Kasumi-1 (cell line): ENCODE results near the gene HECTD4.
A peak's percentile ranks its signal among the peaks of the same experiment; 100 is the strongest.

Source experiments
- DNase-seq, 2 experiments: peaks; one replicate each; lab custom pipeline; 2025; lab: John Stamatoyannopoulos, UW

HECTD4 gene

GRCh38 chr12:112206944-112207343, 175.3 kb downstream of the HECTD4 start:
- no peak for DNase-seq

GRCh38 chr12:112199136-112199535, 183.1 kb downstream of the HECTD4 start:
- DNase-seq, result no peak

DNA sequence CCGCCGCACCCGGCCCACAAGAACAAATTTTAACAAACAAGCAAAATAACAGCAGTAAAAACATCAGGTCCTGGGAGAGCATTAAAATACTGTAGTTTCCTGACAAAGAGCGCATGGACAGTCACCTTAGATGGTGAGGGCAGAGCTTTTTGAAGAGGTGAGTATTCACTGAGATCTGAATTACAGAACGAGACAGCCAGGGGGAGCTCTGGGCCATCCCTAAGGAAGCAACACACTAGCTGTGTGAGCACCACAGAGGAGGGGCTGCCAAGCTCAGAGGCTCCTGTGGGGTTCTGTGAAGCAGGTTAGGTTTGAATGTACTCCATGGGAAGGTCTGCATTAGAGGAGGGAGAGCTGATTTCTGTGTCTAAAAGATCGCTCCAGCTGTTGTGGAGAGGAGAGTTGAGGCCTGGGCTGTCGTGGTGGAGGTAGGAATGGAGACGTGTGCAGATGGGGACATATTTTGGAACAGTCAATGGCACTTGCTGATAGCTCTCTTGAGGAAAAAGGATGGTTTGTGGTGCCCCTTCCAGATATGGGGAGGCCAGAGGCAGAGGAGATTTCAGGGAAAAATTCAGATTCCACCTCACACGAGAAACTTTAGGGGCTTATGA, 184.0 kb downstream of the HECTD4 start:
- DNase-seq, result peak; percentile 59 to 82

DNA sequence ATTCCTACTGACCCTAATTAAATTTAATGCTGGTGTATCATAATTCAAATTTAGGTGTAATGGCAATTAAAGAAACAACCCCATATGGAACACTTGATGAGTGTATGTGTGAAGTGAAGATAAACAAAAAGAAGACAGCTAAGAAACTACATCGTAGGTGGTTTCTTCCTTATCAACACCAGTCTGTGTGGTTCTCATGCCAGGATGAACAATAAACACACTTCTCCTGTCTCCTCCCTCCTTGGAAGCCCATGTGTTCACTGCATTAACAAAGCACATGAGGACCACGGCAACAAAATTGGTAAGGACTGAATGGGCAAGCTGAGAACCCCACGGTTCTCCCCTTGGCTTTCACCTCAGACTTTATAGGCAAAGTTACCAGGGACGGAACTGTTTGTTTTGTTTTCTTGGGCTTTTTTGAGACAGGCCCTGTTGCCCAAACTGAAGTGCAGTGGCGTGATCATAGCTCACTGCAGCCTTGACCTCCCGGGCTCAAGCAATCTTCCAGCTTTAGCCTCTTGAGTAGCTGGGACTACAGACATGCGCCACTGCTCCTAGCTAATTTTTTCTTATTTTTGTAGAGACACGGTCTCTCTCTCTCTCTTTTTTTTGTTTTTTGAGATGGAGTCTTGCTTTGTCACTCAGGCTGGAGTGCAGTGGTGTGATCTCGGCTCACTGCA, 185.9 kb downstream of the HECTD4 start:
- no peak for DNase-seq

- no peak for DNase-seq
Measured at GRCh38 chr12:112194601-112195247, 187.5 kb downstream of the HECTD4 start.

GRCh38 chr12:112192475-112192874, 189.8 kb downstream of the HECTD4 start:
- no peak for DNase-seq

GRCh38 chr12:112191840-112192321, 190.3 kb downstream of the HECTD4 start:
- no peak for DNase-seq

DNA sequence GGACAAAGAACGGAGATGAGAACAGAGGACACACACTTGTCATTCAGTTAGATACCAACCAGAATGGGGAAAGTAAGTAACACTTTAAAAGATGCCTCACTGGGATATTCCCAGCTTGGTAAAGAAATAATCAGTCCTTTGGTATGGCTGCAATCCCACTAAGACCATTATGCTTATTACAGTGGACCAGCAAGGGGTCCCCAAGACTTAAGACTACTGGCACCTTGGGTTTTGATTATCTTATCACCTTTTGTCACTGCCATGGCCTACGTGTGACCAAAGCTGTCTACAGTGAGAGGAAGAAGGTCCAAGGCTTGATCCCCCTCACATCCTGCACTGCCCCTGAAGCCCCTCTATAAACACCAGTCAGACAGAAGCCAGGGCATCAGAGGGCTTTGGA, 191.0 kb downstream of the HECTD4 start:
- DNase-seq, result no peak

GRCh38 chr12:112190231-112191025, 191.8 kb downstream of the HECTD4 start:
- DNase-seq, result no peak

- no peak for DNase-seq
Measured at GRCh38 chr12:112188130-112188830, 194.0 kb downstream of the HECTD4 start.

DNA sequence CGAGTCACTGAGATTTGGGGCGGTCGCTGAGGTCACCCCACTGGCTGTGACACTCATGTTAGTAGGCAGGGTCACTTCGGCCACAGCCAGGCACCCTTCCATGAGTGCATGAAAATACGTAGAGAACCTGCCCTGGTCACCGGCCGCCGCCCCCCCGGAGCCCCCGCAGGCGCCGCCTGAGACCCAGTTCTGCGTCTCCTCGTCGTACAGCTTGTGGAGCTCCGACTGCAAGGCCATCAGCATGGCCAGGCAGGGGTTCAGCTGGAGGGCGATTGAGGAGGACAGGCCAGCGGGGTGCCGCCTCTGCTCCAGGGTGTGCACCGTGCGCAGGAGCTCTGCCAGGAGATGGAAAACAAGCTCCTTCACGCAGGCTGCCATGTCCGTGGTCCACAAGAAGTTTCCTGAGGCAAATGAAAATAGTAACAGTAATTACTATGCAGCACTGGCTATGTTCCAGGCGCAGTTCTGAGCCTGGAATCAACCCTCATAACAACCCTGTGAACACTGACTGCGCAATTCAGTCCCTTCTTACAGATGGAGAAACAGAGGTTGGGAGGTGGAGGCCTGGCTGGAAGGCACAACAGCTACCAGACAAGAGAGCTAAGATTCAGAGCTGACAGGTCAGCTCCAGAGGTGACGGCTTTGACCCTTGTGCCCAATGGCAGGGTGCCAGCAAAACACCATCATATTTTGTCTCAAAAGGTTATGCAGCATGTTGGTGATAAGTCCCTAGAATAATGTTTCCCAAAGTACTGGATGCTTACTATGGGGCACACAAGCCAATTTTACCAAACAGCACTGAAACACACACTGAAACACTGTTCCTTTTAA, 196.9 kb downstream of the HECTD4 start:
- no peak for DNase-seq

DNA sequence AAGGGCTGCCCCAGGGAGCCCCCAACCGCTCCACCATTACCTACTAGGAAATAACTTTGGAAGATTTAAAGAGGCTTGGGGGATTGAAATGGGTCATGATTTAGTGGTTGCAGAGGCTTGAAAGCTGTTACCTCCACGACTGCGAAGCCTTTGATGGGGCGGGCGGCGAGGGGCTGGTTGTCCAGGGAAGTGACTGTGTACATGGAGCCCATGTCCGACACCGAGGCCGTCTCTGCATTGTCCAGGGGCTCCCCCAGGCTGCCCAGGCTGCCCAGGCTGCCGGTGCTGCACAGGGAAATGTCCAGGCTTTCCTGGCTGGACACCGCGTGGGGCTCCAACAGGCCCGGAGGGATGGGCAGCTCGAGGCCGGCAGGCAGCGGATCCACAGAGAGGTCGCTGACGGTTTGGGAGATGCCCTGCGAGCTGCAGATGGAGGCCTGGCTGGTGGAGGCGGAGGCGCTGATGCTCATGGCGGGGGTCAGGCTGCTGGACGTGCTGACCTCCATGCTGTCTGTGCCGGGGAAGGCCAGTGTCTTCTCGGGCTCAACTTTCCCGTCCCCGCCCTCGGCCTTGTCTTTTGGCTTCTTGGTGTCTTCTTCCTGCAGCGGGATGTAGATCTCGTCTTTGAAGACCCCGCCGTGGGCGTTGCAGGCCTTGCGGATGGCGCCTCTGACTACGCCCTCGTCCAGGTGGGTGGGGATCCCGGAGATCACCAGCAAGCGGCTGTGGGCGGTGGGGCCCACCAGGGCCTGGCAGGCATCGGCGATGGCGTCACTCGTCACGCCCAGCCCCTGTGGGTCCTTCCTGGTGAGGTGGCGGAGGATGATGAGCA, 198.0 kb downstream of the HECTD4 start:
- no peak for DNase-seq

DNA sequence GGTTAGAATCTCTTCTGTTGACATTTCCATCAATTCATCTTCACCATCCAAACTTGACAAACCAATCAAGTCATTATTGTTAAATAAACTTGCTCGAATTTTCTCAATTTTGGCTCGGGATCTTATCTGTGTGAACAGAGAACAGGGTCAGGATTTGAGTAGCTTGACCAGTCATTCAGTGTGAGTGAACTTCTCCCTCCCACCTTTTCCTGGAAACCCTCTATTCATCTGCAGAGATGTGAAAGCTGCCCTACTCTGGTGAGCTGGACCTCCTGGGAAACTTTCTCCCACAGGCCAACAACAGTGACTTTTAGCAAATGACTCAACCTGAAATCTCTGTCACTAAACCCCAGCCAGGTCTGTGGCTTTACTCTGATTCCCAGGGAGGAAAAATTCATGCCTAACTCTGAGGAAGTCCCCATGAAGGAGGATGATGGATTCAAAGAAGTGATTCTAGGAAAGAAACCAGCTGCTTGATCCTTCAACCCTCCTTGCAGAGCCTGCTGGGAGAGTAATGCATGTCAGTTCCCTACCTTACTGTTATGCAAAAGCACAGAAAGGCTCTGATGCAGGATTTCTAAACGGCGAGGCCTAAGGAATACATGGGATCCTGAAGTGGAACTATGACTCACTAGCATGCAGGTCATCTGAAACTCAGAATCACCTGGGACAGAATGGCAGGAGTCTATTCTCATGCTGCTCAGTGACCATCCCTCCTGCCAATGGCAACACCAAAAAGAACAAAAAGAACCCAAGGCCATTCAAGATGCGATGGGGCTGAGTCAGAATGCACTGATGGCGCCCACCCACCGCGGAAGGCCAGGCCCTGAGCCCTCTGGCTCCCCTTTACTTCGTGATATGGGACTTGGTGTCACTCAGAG, 198.8 kb downstream of the HECTD4 start:
- DNase-seq, result no peak

- no peak for DNase-seq
Measured at GRCh38 chr12:112182499-112182898, 199.7 kb downstream of the HECTD4 start.

DNA sequence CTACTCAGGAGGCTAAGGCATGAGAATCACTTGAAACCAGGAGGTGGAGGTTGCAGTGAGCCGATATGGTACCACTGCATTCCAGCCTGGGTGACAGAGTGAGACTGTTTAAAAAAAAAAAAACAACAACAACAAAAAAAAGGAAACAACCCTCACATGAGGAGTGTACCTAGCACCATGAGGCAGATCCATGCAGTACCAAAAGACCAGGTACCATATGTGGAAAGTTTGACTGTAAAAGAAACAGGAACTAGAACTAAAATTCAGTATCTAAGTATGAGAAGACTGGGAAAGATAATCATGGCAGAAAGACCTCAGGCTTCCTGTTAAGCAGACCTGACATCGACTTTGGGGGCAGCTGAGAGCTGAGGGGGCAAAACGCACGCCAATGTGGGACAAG, 201.8 kb downstream of the HECTD4 start:
- DNase-seq, result no peak

GRCh38 chr12:112179916-112180315, 202.3 kb downstream of the HECTD4 start:
- DNase-seq, result no peak

DNA sequence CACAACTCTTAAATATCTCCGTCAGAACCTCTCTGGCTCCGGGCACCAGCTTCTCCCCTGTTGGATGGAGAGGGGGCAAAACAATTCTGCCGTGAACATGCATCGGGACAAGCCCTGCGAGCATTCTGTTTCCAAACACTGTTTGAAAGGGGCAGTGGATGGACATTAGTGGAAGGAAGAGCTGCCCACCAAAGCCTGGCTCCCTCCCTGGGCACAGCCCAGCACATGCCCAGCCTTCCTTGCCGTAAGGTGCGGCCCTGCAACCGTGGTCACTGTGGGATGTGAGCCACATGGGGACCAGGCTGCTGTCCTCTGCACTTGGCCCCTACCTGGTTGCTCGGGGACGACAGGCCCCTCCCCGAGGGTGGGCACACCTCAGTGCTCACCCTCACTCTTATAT, 202.9 kb downstream of the HECTD4 start:
- no peak for DNase-seq

DNA sequence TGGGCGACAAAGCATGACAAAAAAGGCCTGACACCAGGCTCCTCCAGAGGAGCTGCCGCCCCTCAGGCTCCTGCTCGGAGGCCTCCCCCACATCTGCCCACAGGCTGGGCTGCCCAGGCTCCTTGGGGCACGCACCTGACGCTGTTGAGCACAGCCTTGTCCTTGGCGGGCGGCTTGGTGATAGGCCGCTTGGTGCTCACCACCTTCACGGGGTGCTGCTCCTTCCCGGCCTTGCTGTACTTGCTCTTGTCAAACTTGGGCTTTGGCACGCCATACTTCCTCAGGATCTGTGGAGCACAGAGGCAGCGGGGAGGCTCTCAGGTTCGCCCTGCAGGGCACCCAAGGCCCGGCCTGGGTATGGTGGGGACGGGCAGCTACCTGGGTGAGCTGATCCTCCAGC, 203.4 kb downstream of the HECTD4 start:
- no peak for DNase-seq
